LNCAP (cell line): ENCODE measurements around the gene TRAF3.

ENCODE experiments used
- CTCF ChIP-seq: fragments of 450-650 bp; IDR thresholded peaks from 2 replicates; pipeline ENCODE4 v1.5.1; 2017; ENCODE audit warnings: mild to moderate bottlenecking

Gene TRAF3

GRCh38 chr14:102758087-102758486 is 19.2 kb upstream of the TRAF3 start:
- TF ChIP-seq CTCF = no peak

GRCh38 chr14:102759456-102760187 is 17.6 kb upstream of the TRAF3 start:
- no peak for TF ChIP-seq CTCF

- TF ChIP-seq CTCF = no peak
These were observed 16.6 kb upstream of the TRAF3 start for GRCh38 chr14:102760496-102761193.

- TF ChIP-seq CTCF = no peak
These were observed 16.0 kb upstream of the TRAF3 start for GRCh38 chr14:102761206-102761605.

- no peak for TF ChIP-seq CTCF
These were observed 13.0 kb upstream of the TRAF3 start for GRCh38 chr14:102764220-102764671.

GRCh38 chr14:102768223-102769048 is 8.8 kb upstream of the TRAF3 start:
- TF ChIP-seq CTCF = no peak

GRCh38 chr14:102769049-102769327 is 8.3 kb upstream of the TRAF3 start:
- TF ChIP-seq CTCF = no peak
